Bone marrow (tissue), 2 donors: ENCODE measurements around the gene AMOTL1.
"Not testable (repeated sequence)": the region's sequence is repeated elsewhere in the genome, so short reads cannot be mapped to it uniquely, and the experiment has no call there.

Source experiments
- DNase-seq, 2 donors: peaks; one replicate each; lab custom pipeline; 2025; lab: John Stamatoyannopoulos, UW

AMOTL1 gene

GRCh38 chr11:94882931-94883330 lies 114.8 kb downstream of the AMOTL1 start:
- DNase-seq, result no peak

GRCh38 chr11:94883878-94884277 lies 115.7 kb downstream of the AMOTL1 start:
- DNase-seq, result no peak

GRCh38 chr11:94884376-94884775 lies 116.2 kb downstream of the AMOTL1 start:
- peak in 1 of 2 donors; percentile 27 for DNase-seq

- no peak for DNase-seq
These were observed 117.0 kb downstream of the AMOTL1 start for GRCh38 chr11:94885133-94885532.

GRCh38 chr11:94885581-94885980 lies 117.4 kb downstream of the AMOTL1 start:
- no peak for DNase-seq

GRCh38 chr11:94888204-94888603 lies 120.0 kb downstream of the AMOTL1 start:
- no peak for DNase-seq

GRCh38 chr11:94895451-94895850 lies 127.3 kb downstream of the AMOTL1 start:
- DNase-seq, result no peak

GRCh38 chr11:94895971-94896370 lies 127.8 kb downstream of the AMOTL1 start:
- DNase-seq, result no peak

GRCh38 chr11:94897330-94897768 lies 129.2 kb downstream of the AMOTL1 start:
- no peak for DNase-seq

GRCh38 chr11:94907226-94907625 lies 139.1 kb downstream of the AMOTL1 start:
- no peak for DNase-seq

GRCh38 chr11:94909371-94909820 lies 141.2 kb downstream of the AMOTL1 start:
- DNase-seq, result no peak

- DNase-seq, result no peak
These were observed 142.1 kb downstream of the AMOTL1 start for GRCh38 chr11:94910270-94910669.

- no peak for DNase-seq
These were observed 142.6 kb downstream of the AMOTL1 start for GRCh38 chr11:94910779-94911178.

- DNase-seq, result no peak
These were observed 144.7 kb downstream of the AMOTL1 start for GRCh38 chr11:94912806-94913205.

GRCh38 chr11:94913718-94914394 lies 145.7 kb downstream of the AMOTL1 start:
- not testable (repeated sequence) for DNase-seq

GRCh38 chr11:94920311-94920710 lies 152.2 kb downstream of the AMOTL1 start:
- no peak for DNase-seq

- DNase-seq, result peak in 1 of 2 donors; percentile 71
These were observed 154.3 kb downstream of the AMOTL1 start for GRCh38 chr11:94922321-94923003.

- no peak for DNase-seq
These were observed 154.8 kb downstream of the AMOTL1 start for GRCh38 chr11:94923004-94923334.

GRCh38 chr11:94924171-94924572 lies 156.0 kb downstream of the AMOTL1 start:
- DNase-seq, result no peak

GRCh38 chr11:94924612-94925011 lies 156.5 kb downstream of the AMOTL1 start:
- no peak for DNase-seq

GRCh38 chr11:94925422-94926270 lies 157.5 kb downstream of the AMOTL1 start:
- no peak for DNase-seq

- no peak for DNase-seq
These were observed 158.1 kb downstream of the AMOTL1 start for GRCh38 chr11:94926271-94926625.
